ENCODE measurements around the gene NR6A1.

The NR6A1 gene

DNA sequence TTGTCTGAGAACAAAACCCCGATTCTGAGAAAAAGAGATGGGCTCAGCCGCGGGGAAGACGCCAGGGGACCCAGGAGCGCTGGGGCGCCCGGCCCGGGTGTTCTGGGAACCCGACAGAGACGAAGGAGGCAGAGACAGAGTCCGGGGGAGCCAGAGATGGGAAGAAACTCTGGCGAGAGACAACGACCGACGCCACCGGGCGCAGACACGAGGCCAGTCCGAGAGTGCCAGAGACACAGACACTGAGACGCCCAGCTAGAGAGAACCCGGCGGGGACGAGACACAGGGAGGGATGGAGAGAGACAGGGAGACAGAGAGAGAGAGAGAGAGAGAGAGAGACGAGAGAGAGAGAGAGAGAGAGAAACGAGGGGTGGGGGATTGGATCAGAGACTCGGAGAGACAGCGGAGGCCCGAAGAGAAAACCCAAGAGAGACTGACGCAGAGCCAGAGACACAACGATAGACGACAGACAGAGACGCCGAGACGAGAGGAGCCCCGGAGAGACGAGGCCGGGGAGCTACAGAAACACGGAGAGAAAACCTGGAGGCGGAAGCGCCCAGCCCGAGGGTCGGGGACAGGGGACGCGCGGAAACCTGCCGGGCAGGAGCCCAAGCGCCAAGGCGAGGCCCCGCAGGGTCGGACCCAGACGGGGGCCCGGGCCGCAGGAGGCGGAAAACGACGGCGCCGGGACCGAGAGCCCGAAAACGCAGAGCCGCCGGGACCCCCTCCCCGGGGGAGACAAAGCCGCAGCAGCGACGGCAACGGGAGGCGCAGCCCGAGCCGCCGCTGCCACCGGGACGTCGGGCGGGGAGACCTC lies 267.2 kb downstream of the NR6A1 start:
- no peak for DNase-seq (ENCODE audit: low spot score)

DNA sequence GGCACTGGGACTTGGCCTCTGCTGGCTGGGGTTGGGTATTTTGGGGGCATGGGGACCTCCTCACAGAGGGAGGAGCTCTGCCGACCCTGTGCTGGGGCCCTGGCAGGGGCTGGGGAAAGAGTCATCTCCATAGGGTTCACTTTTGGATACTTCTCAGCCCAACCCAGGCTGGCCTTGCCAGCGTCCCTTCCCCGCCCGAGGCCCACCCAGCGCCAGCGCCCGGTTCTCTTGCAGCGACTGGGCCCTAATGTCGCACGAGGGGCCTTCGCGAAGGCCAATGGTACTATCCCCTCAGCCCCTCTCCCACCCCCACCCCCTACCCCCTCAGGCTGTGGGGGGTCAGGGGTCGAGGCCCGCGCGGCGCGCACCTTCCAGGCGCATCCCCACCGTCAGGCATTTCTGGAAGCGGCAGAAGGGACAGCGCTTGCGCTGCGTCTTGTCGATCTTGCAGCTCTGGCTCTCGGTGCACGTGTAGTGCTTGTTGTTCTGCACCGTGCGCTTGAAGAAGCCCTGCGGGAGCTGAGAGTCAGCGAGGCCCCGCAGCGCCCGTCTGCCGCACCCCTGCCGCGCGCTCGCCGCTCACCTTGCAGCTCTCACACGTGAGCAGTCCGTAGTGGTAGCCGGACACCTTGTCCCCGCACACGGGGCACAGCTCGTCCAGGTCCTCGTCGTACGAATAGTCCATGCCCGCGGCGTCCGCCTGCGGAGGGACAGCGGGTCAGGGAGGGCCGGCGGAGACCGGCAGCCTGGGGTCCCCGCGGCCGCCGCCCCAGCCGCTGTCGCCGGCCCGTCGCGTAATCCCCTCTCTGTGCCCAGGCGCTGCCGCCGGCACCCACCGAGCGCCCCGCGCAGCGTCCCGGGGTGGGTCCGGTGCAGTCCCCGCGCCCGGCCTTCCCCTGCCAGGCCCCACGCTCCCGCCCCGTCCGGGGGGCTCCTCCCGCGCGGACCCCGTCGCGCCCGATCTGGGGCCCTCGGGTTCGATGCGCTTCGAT lies 268.1 kb downstream of the NR6A1 start:
- DNase-seq (ENCODE audit: low spot score): no peak

DNA sequence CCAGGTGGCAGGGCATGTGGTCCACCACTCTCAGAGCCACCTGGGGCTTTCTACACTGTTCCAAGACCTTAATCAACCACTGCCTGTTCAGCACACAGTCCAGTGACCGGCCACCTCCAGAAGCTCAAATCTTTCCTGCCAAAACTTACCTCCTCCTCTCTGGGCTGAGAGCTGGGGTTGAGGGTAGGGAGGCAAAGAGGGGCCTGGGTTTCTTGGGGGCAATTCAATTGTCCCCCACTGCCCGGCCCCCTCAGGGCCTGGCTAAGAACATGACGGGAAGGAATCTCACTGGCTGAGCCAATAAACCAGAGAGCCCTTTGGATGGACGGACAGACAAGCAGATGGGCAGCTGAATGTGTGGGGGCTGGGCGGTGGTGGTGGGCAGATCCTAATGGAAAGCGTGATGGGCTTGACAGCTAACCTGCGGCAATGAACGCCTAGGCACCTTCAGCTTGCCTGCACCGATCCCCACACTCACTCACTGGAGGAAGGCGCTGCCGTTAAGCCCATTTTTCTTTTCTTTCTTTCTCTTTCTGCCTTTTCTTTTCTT lies 269.3 kb downstream of the NR6A1 start:
- no peak for DNase-seq (ENCODE audit: low spot score)

DNA sequence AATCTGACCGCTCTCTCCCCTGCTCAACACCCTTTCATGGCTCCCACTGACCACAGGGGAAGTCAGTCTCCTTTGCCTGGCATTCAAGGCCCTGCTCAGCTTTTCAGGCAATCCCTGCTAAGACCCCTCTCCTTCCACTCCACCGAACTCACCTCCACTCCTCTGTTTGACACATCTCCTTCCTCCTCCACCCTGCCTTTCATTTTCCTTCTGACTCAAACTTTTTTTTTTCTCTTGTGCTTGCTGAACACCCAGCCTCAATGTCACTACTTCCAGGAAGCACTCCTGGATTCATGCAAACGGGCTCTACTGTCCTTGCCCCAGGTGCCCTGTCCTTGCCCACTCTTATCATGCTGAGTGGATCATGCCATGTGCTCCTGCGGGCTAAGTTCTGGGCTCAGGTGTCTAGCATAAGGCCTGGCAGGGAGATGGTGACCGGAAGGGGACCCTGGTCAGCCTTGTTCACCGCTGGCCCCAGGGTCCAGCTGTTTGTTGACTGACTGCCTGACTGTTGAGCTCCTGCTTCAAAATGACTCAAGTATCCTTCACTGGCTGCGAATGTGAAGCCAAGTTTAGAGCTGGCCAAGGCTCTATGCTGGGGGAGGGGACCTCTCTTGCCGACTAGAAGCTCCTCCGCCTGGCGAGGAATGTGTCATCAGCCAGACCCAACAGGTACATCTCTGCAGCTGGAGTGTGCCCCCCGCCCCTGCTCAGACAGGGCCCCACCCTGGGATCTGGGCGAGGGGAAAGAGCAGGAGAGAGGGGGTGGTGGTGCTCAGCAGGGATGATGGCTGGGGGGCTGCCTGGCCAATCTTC lies 270.1 kb downstream of the NR6A1 start:
- no peak for DNase-seq (ENCODE audit: low spot score)

DNA sequence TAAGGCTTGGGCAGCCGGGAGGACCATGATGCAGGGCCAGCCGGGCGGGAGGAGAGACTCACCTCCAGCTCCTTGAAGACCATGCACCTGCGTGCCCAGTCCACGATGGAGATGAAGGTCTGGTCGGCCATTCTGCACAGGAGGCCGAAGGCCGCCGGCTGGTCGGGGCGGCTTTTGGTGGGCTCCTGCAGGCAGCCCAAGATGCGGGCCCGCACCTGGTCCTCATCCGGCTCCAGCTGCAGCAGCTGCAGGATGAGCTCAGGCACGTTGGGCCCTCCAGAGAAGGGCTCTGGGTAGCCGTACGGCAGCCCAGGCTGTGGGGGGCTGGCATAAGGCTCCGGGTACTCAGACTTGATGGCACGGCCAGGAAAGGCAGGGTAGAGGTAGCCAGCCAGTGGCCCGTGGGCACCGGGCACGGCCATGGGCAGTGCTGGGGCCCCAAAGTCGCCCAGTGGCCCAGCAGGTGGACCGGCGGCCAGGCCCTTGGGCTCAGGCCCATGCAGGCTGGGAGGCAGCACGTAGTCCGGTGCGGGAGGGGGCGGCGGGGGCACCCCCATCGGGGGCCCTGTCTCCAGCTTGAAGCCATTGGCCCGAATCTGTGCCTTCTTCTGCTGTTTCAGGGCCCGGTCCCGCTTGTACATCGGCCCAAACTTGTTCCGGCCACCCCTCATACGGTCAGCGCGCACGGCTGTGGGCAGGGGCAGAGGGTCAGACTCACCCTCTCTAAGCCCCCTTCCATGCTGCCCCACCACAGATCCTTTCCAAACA lies 270.9 kb downstream of the NR6A1 start:
- DNase-seq (ENCODE audit: low spot score): no peak

DNA sequence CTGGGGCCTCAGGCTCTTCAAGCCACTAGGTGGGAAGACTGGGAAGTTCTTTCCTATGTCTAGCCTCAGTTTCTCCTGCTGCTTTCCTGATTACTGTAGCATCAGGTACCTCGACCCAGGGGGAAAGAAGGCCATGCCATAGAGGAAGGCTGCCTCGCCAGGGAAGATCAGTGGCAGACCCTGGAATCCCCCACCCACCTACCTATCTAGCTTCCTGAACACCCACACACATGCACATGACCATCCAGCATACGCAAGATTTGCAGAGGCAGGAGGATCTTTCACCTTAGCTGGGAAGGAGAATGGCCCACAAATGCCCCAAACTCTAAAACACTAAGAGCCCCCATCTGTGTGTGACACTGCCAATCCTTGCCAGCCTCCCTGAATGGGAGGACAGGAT lies 271.9 kb downstream of the NR6A1 start:
- DNase-seq (ENCODE audit: low spot score): no peak

DNA sequence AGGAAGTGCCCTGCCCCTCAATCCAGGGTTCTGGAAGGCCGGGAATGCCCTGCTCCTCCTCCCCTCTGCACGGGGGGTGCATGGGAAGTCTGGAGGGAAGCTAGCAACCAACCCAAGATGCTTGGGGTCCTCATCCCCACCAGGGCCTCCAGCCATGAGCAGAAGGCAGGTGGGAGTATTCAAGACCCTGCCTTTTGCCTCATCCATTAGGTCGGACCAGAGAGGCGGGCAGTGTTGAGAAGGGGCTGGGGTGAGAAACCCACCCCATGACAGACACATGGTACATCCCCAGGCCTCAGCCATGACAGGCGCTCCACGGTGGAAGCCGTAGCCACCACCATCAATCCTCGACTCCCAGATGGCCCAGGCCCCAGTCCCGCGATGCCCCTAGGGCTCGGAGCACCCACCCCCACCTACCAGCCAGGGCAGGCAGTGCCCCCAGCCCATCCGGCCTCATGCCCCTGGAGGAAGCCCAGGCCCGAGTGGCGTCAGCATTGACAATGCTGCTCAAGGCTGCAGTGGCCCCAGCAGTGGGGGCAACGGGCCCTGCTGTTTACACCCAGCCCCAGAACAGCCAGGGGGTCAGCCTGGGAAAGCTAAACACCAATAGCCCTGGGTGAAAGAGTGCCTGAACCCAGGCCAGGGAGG lies 272.5 kb downstream of the NR6A1 start:
- DNase-seq (ENCODE audit: low spot score): no peak

DNA sequence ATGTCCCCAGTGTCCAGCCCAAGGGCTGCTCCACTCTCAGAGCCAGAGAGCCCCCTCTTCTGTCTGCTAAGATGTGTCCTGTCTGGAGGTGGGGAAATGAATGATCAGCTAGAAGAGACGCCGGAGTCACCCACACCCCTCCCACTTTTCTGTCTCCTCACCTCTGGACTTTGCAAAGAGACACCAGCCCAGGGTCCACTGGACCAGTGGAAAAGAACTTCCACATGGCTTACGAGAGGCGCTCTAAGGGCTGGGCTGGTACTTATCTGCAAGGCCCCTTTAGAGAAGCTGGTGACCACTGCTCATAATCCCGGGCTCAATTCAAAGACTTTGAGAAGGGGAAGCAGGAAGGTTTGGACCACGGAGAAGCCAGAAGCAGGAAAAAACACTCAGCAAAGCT lies 273.1 kb downstream of the NR6A1 start:
- no peak for DNase-seq (ENCODE audit: low spot score)

DNA sequence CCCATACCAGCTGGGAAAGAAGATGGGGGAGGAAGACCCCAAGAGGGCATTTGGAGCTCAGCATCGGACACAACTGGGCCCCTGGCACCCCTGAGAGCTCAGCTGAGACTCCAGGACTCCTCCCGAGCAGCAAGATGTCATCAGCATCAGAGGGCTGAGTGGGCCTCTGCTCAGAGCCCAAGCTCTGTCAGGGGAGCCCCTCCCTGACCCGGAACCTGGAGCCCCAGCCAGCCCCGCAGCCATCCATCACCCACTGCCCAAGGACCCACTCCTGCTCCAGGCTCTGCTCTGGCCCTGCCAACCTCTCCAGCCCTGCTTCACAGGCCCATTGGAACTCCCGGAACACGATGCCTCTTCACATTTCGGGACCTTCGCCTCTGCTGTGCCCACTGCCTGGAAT lies 273.7 kb downstream of the NR6A1 start:
- no peak for DNase-seq (ENCODE audit: low spot score)

DNA sequence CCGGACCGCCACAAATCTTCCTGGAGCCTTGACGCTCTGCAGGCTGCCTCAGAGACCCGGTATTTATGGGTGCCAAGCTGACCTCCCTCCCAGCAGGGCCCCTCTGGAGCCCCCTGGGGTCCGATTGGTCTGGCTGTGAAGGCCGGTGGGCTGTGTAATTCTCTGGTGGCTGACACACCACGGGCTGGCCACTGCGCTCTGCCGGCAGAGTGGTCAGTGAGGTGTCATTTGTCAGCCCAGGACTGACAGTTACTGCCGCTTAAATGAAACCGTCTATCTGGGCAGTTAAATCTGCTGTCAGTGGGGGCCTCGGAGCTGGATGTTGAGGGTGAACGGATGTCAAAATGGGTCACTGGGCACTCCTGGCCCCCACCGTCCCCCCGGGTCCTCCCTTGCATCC lies 274.6 kb downstream of the NR6A1 start:
- DNase-seq (ENCODE audit: low spot score): no peak

DNA sequence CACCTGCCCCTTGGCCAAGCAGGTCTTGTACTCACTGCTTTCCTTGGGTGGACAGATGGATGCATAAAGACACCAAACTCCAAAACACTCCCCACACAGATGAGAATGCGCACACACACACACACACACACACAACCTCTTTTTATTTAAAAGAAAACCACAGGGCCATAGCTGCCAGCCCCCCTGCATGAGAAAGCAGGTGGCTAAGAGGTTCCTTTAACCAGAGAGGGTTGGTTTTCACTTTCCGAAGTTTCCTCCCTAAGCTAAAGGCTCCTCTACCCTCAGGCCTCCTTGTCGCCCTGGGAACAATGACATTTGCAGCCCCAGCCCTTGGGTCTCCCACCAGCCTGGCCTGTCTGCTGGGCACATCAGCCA lies 275.0 kb downstream of the NR6A1 start:
- no peak for DNase-seq (ENCODE audit: low spot score)

DNA sequence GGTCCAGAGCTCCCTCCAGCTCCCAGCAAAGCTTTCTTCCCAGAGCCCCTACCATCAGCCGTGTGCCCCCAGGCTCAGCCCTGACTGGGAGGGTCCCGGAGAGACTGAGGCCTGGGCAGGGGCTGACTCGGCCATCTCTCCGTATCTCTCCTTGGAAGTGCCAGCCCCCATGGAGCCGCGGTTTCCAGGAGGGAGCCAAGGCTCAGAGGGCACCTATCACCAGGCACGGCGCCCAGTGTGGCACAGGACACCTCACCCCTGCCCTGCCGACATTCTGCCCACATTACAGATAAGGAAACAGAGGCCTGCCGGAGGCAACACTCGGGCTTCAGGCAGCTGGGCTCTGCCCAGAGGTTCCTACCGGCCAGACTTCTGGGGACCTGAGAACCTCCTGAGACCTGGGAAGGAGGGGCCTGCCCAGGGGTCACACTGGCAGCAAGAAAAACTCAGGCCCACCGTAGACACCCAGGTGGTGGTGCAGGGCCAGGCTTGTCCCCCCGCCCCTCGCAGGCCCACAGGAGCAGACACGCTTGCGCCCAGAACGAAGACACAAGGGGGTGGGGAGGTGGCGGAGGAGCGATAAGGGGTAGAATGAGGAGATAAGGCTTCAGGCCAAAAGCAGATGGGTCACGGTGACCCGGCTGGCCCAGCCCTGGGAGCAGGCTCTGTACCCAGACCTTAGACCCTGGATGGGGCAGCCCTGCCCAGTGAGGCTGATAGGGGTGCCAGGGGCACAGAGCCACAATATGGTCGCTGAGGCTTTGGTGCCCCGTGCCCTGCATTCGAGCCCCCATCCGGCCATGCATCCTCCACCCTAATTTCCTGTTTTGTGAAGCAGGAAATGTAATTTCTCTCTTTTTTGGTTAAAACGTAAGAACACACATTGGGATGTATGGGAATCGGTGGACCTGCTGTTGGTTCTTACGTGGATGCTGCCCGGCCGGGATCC lies 275.7 kb downstream of the NR6A1 start:
- no peak for DNase-seq (ENCODE audit: low spot score)

DNA sequence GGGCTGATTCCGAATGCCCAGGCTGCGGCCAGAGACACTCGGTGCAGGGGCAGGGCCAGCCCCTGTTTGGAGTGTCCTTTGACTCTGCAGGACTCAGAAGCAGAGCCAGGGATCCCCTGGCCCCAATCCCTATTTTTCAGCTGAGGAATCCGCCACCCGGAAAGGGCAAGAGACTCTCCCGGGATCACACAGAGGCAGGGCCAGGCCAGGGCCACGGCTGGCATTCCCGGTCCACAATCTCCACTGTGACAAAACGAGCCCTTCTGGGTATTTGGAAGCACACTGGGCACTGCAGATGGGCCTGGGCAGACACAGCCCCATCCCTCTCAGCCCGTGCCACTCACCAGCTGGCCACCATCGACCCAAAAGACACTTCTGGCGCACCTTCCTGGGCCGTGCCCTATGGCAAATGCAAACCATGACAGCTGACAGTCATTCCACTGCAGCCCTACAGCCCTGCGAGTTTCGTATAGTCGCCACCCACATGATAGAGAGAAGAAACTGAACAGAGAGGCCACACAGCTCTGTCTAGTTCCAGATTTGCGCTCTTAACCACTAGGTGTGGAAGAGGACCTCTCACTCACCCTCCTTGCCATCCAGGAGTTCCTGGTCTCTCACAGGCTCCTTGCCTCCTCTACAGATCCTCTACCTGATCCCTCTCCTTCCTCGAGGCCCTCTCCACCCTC lies 277.2 kb downstream of the NR6A1 start:
- DNase-seq (ENCODE audit: low spot score): no peak

DNA sequence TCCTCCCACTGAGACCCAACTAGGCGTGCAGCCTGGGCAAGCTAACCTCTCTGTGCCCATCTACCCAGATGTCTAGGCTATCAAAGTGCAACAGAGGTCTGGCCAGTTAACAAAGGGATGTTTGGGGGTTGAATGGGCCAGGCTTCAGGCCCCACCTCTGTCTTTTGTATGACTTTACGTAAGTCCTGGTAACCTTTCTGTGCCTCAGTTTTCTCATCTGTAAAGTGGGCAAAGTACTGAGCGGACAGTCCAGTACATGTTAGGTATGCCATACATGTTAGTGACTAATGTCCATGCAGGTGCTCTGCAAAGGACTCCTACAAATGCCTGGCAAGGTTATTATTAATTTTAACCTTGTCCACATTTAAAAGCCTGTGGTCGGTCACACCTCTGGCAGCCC lies 277.9 kb downstream of the NR6A1 start:
- no peak for DNase-seq (ENCODE audit: low spot score)

DNA sequence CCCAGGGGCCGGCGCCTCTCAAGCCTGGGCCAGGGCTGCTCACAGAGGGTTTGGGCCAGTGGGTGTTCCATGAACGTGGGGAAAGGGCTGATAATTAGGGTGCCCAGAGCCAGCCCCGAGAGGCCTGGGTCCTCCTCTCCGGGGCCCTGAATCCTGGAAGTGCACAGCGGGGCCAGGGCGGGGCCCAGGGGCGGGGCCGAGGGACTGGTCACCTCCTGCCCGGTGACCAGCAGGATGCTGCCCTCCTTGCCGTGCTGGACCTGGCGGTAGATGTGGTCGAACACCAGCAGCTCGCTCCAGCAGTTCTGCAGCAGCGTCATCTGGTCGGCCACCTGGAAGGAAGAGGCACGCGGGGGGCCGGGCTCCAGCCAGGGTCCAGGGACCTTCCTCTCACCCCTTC lies 278.3 kb downstream of the NR6A1 start:
- DNase-seq (ENCODE audit: low spot score): no peak

DNA sequence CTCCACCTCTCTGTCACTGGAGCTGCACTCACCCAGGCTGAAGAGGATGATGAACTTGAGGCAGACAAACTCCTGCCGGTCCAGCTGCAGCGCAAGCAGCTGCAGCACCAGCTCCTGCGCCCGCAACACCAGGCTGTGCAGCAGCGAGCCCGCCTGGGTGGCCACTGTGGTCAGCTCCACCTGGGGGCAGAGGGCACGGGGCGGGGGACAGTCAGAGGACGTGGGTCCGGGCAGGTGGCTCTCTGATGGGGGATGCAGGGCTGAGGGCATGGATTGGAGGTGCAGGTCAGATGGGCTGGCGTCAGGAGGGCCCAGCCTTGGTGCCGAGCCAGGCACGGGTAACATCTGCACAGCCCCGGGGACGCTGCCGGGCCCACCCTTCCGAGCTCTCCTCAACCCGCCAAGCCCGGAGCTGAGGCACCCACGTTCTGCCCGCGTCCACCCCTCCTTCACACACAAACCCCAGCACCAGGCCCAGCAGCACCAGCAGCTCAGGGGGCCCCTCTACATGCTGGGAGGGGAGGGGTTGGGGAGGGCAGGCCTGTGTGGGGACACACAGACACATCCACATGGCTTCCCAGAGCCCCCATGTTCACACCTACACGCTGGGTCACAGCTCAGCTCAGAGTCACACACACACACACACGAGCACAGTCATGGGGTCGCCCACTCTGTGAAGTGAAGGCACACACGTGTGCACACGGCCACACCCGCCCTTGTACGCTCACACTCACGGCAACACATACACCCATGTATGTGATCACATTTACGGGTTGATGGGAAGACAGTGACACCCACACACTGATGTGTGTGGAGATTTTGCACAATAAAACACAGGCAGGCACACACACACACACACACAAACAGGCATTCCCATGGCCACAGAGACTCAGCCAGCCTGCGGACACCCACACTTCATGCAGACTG lies 279.8 kb downstream of the NR6A1 start:
- no peak for DNase-seq (ENCODE audit: low spot score)

DNA sequence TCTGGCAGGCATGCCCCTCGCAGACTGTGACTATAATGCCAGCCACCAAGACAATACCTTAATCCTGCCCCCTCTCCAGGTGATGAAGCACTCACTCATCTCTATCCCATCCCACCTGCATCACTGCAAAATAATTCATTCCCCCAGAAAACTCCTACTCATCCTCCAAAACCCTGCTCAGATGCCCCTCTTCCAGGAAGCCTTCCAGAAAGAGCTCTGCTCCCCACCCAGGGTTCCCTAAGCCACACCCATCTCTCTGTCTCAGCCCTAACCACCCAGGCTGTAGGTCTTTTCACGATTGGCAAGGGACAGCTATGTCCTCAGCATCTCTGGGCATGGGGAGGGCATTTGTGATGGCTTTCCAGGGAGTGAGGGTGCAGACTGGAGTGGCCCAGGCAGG lies 281.1 kb downstream of the NR6A1 start:
- DNase-seq (ENCODE audit: low spot score): no peak

DNA sequence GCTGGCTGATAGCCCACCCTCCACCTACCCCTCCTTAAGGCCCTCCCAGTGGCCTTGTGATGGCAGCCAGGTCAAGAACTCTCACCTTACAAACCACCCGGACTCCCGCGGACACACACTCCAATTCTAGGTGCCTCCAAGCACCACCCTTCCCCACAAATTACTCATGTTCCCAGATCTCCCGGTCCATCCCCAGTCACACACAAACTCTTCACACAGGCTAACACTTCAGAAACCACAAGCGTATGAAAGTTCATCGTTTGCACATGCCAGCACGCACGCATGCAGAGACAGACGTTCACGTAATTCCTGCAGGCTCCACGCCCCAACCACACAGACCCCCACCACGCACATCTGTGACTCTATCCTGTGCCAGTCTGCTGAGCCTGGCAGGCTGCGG lies 281.9 kb downstream of the NR6A1 start:
- DNase-seq (ENCODE audit: low spot score): no peak

All from LoVo (cell line).